Cardiac muscle cell (in vitro differentiated cells and primary cell): ENCODE measurements around the gene UBN2. TPM values are rescaled to one million over a fixed set of nuclear protein-coding genes. Genes with fewer than 3 reads are reported as not detected.

Experiments
- DNase-seq, 2 donors: peaks; one replicate each; pipeline versions ENCODE4 v3.0.0 to v3.0.0-alpha.2; 2010 to 2017; ENCODE audit warnings: low read depth in 1 of 2, low spot score in 1 of 2
- H3K27ac ChIP-seq: fragments of 200-600 bp; sonication (generic); 2 replicates; pipeline ENCODE4 v1.5.1; 2016
- H3K27me3 ChIP-seq: fragments of 200-600 bp; sonication (generic); 2 replicates; pipeline ENCODE4 v1.6.0; 2016; ENCODE audit warnings: control low read depth
- H3K36me3 ChIP-seq: fragments of 200-600 bp; sonication (generic); 2 replicates; pipeline ENCODE4 v1.5.1; 2016; ENCODE audit warnings: control low read depth
- H3K4me1 ChIP-seq: fragments of 200-600 bp; sonication (generic); 2 replicates; pipeline ENCODE4 v1.8.1; 2017; ENCODE audit warnings: low read depth, mild to moderate bottlenecking, mixed run types
- H3K4me3 ChIP-seq: fragments of 200-600 bp; sonication (generic); 2 replicates; pipeline ENCODE4 v1.5.1; 2016; ENCODE audit warnings: mild to moderate bottlenecking
- H3K9me3 ChIP-seq: fragments of 200-600 bp; sonication (generic); 2 replicates; pipeline ENCODE4 v1.5.1; 2017; ENCODE audit warnings: low read depth, mild to moderate bottlenecking, control low read depth
- polyA plus RNA-seq: library from polyadenylated mRNA; unstranded; fragments of >200 nt; fragmentation: Nextera tagmentation; extraction: Ambion mirVana; gene quantifications from 2 replicates; pipeline ENCODE4 v1.2.1, GENCODE V29; 2016
- total RNA-seq: library from RNA; depleted of rRNA; stranded (reverse); fragments of >200 nt; gene quantifications from 2 replicates; pipeline ENCODE4 v1.2.3, GENCODE V29; 2016
- TF ChIP-seq, protein P1 (sequence below): IDR thresholded peaks from 2 replicates; pipeline ENCODE4 v1.5.1; 2012; ENCODE audit warnings: low read depth, mild to moderate bottlenecking, low read length

The UBN2 gene
- total and polyA plus RNA-seq, 2 experiments from 2014 or later = 5.5 to 11.2 TPM

GRCh38 chr7:139249179-139249810 lies 18.3 kb downstream of the UBN2 start:
- Histone ChIP-seq H3K27ac (no peak overlapping the region), H3K36me3 (peaks cover 56% of the 10 kb centered on the region), H3K27me3 (no peaks in the 10 kb centered on the region), H3K9me3 (no peaks in the 10 kb centered on the region), H3K4me3 (no peak overlapping the region), H3K4me1 (no peaks in the 10 kb centered on the region)
- TF ChIP-seq, protein P1, sequence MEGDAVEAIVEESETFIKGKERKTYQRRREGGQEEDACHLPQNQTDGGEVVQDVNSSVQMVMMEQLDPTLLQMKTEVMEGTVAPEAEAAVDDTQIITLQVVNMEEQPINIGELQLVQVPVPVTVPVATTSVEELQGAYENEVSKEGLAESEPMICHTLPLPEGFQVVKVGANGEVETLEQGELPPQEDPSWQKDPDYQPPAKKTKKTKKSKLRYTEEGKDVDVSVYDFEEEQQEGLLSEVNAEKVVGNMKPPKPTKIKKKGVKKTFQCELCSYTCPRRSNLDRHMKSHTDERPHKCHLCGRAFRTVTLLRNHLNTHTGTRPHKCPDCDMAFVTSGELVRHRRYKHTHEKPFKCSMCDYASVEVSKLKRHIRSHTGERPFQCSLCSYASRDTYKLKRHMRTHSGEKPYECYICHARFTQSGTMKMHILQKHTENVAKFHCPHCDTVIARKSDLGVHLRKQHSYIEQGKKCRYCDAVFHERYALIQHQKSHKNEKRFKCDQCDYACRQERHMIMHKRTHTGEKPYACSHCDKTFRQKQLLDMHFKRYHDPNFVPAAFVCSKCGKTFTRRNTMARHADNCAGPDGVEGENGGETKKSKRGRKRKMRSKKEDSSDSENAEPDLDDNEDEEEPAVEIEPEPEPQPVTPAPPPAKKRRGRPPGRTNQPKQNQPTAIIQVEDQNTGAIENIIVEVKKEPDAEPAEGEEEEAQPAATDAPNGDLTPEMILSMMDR = no peak
- DNase-seq = no peak

DNA sequence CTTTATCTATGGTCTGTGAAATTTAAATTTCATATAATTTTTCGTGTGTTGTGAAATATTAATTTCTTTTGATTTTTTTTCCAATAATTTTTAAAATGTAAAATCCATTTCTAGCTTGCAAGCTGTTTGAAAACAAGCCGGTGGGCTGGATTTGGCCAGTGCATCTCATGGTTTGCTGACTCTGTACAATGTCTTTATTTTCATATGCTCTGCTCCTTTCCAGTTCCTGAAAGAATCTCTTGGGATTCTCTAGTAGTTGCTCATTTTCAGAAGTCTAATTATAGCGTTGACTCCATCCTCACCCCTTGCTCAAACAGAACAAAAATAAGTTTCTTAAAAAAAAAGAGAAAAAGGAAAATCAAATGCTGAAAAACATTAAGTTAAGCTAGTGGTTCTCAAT lies 21.4 kb downstream of the UBN2 start:
- DNase-seq = no peak
- Histone ChIP-seq H3K27ac (no peak overlapping the region), H3K9me3 (no peaks in the 10 kb centered on the region), H3K36me3 (peaks cover 44% of the 10 kb centered on the region), H3K4me3 (no peak overlapping the region), H3K27me3 (no peaks in the 10 kb centered on the region), H3K4me1 (no peaks in the 10 kb centered on the region)
- TF ChIP-seq, protein P1 = no peak

DNA sequence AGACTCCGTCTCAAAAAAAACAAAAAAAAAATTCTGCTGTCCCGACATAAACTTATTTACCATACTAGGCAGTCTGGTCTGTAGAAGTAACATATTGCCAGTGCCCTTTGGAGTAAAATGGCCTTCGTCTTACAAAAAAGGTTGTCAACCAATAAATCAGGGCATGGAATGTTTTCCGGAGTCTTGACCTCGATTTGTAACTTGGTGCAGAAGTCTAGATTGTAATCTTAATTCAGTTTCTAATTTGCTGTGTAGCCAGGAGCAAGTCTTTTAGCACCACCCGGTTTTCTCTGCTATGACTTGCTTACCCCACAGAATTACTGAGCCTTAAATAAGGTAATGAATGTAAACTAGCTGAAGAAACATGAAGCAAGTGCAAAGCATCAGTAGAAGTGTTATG lies 23.2 kb downstream of the UBN2 start:
- Histone ChIP-seq H3K4me1 (no peaks in the 10 kb centered on the region), H3K4me3 (no peak overlapping the region), H3K27ac (no peak overlapping the region), H3K36me3 (peaks cover 48% of the 10 kb centered on the region), H3K9me3 (no peaks in the 10 kb centered on the region), H3K27me3 (no peaks in the 10 kb centered on the region)
- TF ChIP-seq, protein P1 = no peak
- no peak for DNase-seq

GRCh38 chr7:139254728-139255127 lies 23.7 kb downstream of the UBN2 start:
- Histone ChIP-seq H3K27me3 (no peaks in the 10 kb centered on the region), H3K4me1 (no peaks in the 10 kb centered on the region), H3K27ac (no peak overlapping the region), H3K4me3 (no peak overlapping the region), H3K36me3 (peaks cover 49% of the 10 kb centered on the region), H3K9me3 (no peaks in the 10 kb centered on the region)
- TF ChIP-seq, protein P1 = no peak
- no peak for DNase-seq

GRCh38 chr7:139255290-139255689 lies 24.3 kb downstream of the UBN2 start:
- TF ChIP-seq, protein P1 = no peak
- peaks cover 54% of the 10 kb centered on the region for H3K36me3 ChIP-seq

GRCh38 chr7:139259142-139259541 lies 28.1 kb downstream of the UBN2 start:
- Histone ChIP-seq H3K27ac (no peak overlapping the region), H3K9me3 (no peaks in the 10 kb centered on the region), H3K4me3 (no peak overlapping the region), H3K4me1 (no peaks in the 10 kb centered on the region), H3K36me3 (peaks cover 55% of the 10 kb centered on the region), H3K27me3 (no peaks in the 10 kb centered on the region)
- no peak for DNase-seq
- TF ChIP-seq, protein P1 = no peak

More at GRCh38 chr7:139255290-139255689, 24.3 kb downstream of the UBN2 start:
- Histone ChIP-seq H3K4me3 (no peak overlapping the region), H3K9me3 (no peaks in the 10 kb centered on the region), H3K27ac (no peak overlapping the region), H3K27me3 (no peaks in the 10 kb centered on the region), H3K4me1 (no peaks in the 10 kb centered on the region)
- DNase-seq = no peak
